ENCODE data around the gene DENND5A.

The DENND5A gene

GRCh38 chr11:9301720-9302119 is 36.6 kb upstream of the DENND5A start:
- Histone ChIP-seq H3F3A (ENCODE audit: control insufficient read depth, insufficient read depth) (no peaks in the 10 kb centered on the region), H3K27ac (ENCODE audit: low read depth, low read length) (no peak overlapping the region)
- TF ChIP-seq EZH2phosphoT487 (IDR thresholded peaks at IDR 0.05; ENCODE audit: borderline replicate concordance, low read length) (no peak), CTCF (IDR thresholded peaks at IDR 0.05; ENCODE audit: low read depth, low read length, poor library complexity, severe bottlenecking) (no peak)

GRCh38 chr11:9293646-9294045 is 28.5 kb upstream of the DENND5A start:
- TF ChIP-seq EZH2phosphoT487 (IDR thresholded peaks at IDR 0.05; ENCODE audit: borderline replicate concordance, low read length), result no peak
- no peak for TF ChIP-seq CTCF (IDR thresholded peaks at IDR 0.05; ENCODE audit: low read depth, low read length, poor library complexity, severe bottlenecking)
- Histone ChIP-seq H3F3A (ENCODE audit: control insufficient read depth, insufficient read depth) (no peaks in the 10 kb centered on the region), H3K27ac (ENCODE audit: low read depth, low read length) (no peak overlapping the region), H3K36me3 (ENCODE audit: control insufficient read depth, low read length) (peaks cover 9% of the 10 kb centered on the region), H3K27me3 (ENCODE audit: control insufficient read depth, low read length) (no peaks in the 10 kb centered on the region), H3K4me3 (ENCODE audit: low read length) (no peak overlapping the region), H3K79me2 (ENCODE audit: control insufficient read depth, low read length) (peaks cover 3% of the 10 kb centered on the region; the same call in 1 of the 2 replicates), H3K4me1 (ENCODE audit: control insufficient read depth, low read length) (no peaks in the 10 kb centered on the region), H4K20me1 (ENCODE audit: control insufficient read depth, insufficient read depth, low read depth, low read length) (no peaks in the 10 kb centered on the region), H3K9me2 (replicated peaks; ENCODE audit: control insufficient read depth, low read length) (no peaks in the 10 kb centered on the region), H3K4me2 (ENCODE audit: low read length) (no peak overlapping the region), H3K9me3 (ENCODE audit: control insufficient read depth, insufficient read depth, low read length) (no peaks in the 10 kb centered on the region)

More at GRCh38 chr11:9301720-9302119, 36.6 kb upstream of the DENND5A start:
- no peaks in the 10 kb centered on the region for H3K4me1 ChIP-seq (ENCODE audit: control insufficient read depth, low read length)
- no peaks in the 10 kb centered on the region for H3K27me3 ChIP-seq (ENCODE audit: control insufficient read depth, low read length)
- no peaks in the 10 kb centered on the region for H4K20me1 ChIP-seq (ENCODE audit: control insufficient read depth, insufficient read depth, low read depth, low read length)
- no peaks in the 10 kb centered on the region for H3K9me2 ChIP-seq (replicated peaks; ENCODE audit: control insufficient read depth, low read length)
- H3K4me2 ChIP-seq (ENCODE audit: low read length), result no peak overlapping the region
- peaks cover 3% of the 10 kb centered on the region for H3K36me3 ChIP-seq (ENCODE audit: control insufficient read depth, low read length)
- H3K79me2 ChIP-seq (ENCODE audit: control insufficient read depth, low read length), result peaks cover 58% of the 10 kb centered on the region
- no peaks in the 10 kb centered on the region for H3K9me3 ChIP-seq (ENCODE audit: control insufficient read depth, insufficient read depth, low read length)
- H3K4me3 ChIP-seq (ENCODE audit: low read length), result no peak overlapping the region

- no peaks in the 10 kb centered on the region for H3K79me2 ChIP-seq (ENCODE audit: control insufficient read depth, low read length)
- H3K4me1 ChIP-seq (ENCODE audit: control insufficient read depth, low read length), result peaks cover 11% of the 10 kb centered on the region
- TF ChIP-seq CTCF (IDR thresholded peaks at IDR 0.05; ENCODE audit: low read depth, low read length, poor library complexity, severe bottlenecking) (no peak), EZH2phosphoT487 (IDR thresholded peaks at IDR 0.05; ENCODE audit: borderline replicate concordance, low read length) (no peak)
- no peaks in the 10 kb centered on the region for H4K20me1 ChIP-seq (ENCODE audit: control insufficient read depth, insufficient read depth, low read depth, low read length)
- H3K36me3 ChIP-seq (ENCODE audit: control insufficient read depth, low read length), result peaks cover 4% of the 10 kb centered on the region
- H3K9me2 ChIP-seq (replicated peaks; ENCODE audit: control insufficient read depth, low read length), result no peaks in the 10 kb centered on the region
- H3K4me3 ChIP-seq (ENCODE audit: low read length), result no peak overlapping the region
- H3K9me3 ChIP-seq (ENCODE audit: control insufficient read depth, insufficient read depth, low read length), result no peaks in the 10 kb centered on the region
- H3K4me2 ChIP-seq (ENCODE audit: low read length), result no peak overlapping the region
- H3K27ac ChIP-seq (ENCODE audit: low read depth, low read length), result no peak overlapping the region
- H3K27me3 ChIP-seq (ENCODE audit: control insufficient read depth, low read length), result no peaks in the 10 kb centered on the region
- H3F3A ChIP-seq (ENCODE audit: control insufficient read depth, insufficient read depth), result peaks cover 12% of the 10 kb centered on the region
These were observed 20.9 kb upstream of the DENND5A start for GRCh38 chr11:9285850-9286587.

Data from DOHH2 (cell line).